ENCODE measurements around the gene WDFY2. TPM values are rescaled to one million over a fixed set of nuclear protein-coding genes. Genes with fewer than 3 reads are reported as not detected.

The WDFY2 gene
- total RNA-seq, 1 experiment from 2014 or later, result 26.4 TPM

- Histone ChIP-seq H3K23me2 (ENCODE audit: insufficient read length, low read depth, low read length, poor library complexity, severe bottlenecking) (no peaks in the 10 kb centered on the region), H3K4ac (ENCODE audit: low read depth, low read length) (no peak overlapping the region), H2BK120ac (ENCODE audit: low read depth, low read length, poor library complexity, severe bottlenecking) (no peak overlapping the region), H3K23ac (ENCODE audit: insufficient read length, low read depth, low read length) (no peak overlapping the region), H3K27ac (ENCODE audit: insufficient read length, low read depth, low read length) (no peak overlapping the region), H3K27me3 (ENCODE audit: insufficient read depth, low read length) (no peaks in the 10 kb centered on the region), H4K20me1 (ENCODE audit: control insufficient read depth, insufficient read depth, insufficient read length) (no peaks in the 10 kb centered on the region), H4K8ac (replicated peaks; ENCODE audit: insufficient read length, low read depth, low read length) (no peak overlapping the region), H3K4me1 (ENCODE audit: insufficient read depth, low read length) (no peaks in the 10 kb centered on the region), H3K79me1 (ENCODE audit: insufficient read depth, low read depth, low read length, poor library complexity, severe bottlenecking) (no peaks in the 10 kb centered on the region), H2BK5ac (ENCODE audit: insufficient read length, low read length) (no peak overlapping the region), H3K4me2 (ENCODE audit: insufficient read depth, insufficient read length, low read length) (no peak overlapping the region), H2AK5ac (ENCODE audit: insufficient read length, low read length) (no peak overlapping the region), H3K9me3 (ENCODE audit: control insufficient read depth, low read depth, low read length) (no peaks in the 10 kb centered on the region), H3K56ac (ENCODE audit: insufficient read length, low read depth, low read length) (no peak overlapping the region), H3T11ph (ENCODE audit: low read length) (no peak overlapping the region), H3K14ac (ENCODE audit: insufficient read depth, low read length) (no peak overlapping the region), H3K9ac (ENCODE audit: extremely low read depth, insufficient read length, low read length) (no peak overlapping the region), H2BK20ac (ENCODE audit: low read depth, low read length, poor library complexity, severe bottlenecking) (no peak overlapping the region), H3K18ac (ENCODE audit: insufficient read length, low read depth, low read length) (no peak overlapping the region), H2BK15ac (ENCODE audit: low read depth, low read length) (no peak overlapping the region), H4K91ac (ENCODE audit: insufficient read length, low read depth, low read length) (no peak overlapping the region), H2AFZ (ENCODE audit: low read length) (no peak overlapping the region), H3K79me2 (ENCODE audit: insufficient read depth, low read length) (peaks cover 2% of the 10 kb centered on the region; the same call in 1 of the 2 replicates), H4K5ac (ENCODE audit: insufficient read length, low read depth, low read length) (no peak overlapping the region), H2BK12ac (ENCODE audit: insufficient read length, low read depth, low read length) (no peak overlapping the region)
- peaks cover 6 to 19% (median 12%) of the 10 kb centered on the region in 3 experiments; a peak in 6 of 7 replicates for H3K36me3 Mint-ChIP-seq (ENCODE audit: insufficient read depth in 1 of 3, low read depth in 3 of 3)
- no peak for TF ChIP-seq CTCF (conservative IDR thresholded peaks at IDR 0.05)
- H3K27ac Mint-ChIP-seq, result peak overlapping the region in 1 of 3 experiments; percentile 19; a peak in 2 of 7 replicates
- H3K9me3 Mint-ChIP-seq, result peaks cover 0 to 3% of the 10 kb centered on the region in 2 experiments; a peak in 2 of 5 replicates
- WGBS (ENCODE audit: extremely low coverage, insufficient read length, low lambda C conversion rate), result no CpG with 5 or more reads among the region's 1 CpG
- H3K4me1 Mint-ChIP-seq, result peaks cover 0 to 11% of the 10 kb centered on the region in 2 experiments; a peak in 1 of 4 replicates
- DNase-seq, result no peak
- H3K27me3 Mint-ChIP-seq (ENCODE audit: low read depth), result no peaks in the 10 kb centered on the region
- H3K4me3 Mint-ChIP-seq, result no peak overlapping the region
Measured at GRCh38 chr13:51713807-51714206, 129.5 kb downstream of the WDFY2 start.
